ENCODE results near the gene RGS7. TPM values are rescaled to one million over a fixed set of nuclear protein-coding genes. Genes with fewer than 3 reads are reported as not detected.
"Not testable (repeated sequence)": the region's sequence is repeated elsewhere in the genome, so short reads cannot be mapped to it uniquely, and the experiment has no call there.

Gene RGS7
- total RNA-seq, 2 experiments from 2014 or later, result not detected

- Histone ChIP-seq H3K9me2 (ENCODE audit: insufficient read depth, low read length) (no peaks in the 10 kb centered on the region), H3K4me1 (ENCODE audit: insufficient read depth, low read length, poor library complexity, severe bottlenecking) (no peaks in the 10 kb centered on the region), H4K20me1 (ENCODE audit: insufficient read depth, low read length) (no peaks in the 10 kb centered on the region), H3K27ac (ENCODE audit: low read depth, low read length, poor library complexity, severe bottlenecking) (no peak overlapping the region), H3K9me3 (ENCODE audit: low read length) (no peaks in the 10 kb centered on the region), H3K79me2 (ENCODE audit: insufficient read depth, low read depth, low read length) (no peaks in the 10 kb centered on the region), H3K4me3 (ENCODE audit: low read depth, low read length, poor library complexity, severe bottlenecking) (no peak overlapping the region), H3K36me3 (ENCODE audit: insufficient read depth, low read length) (no peaks in the 10 kb centered on the region), H2AFZ (ENCODE audit: low read length) (no peak overlapping the region), H3K4me2 (ENCODE audit: low read length) (no peak overlapping the region)
- BruUV-seq (replicated peaks), result no TSS peak
- intact Hi-C loops (cut with micrococcal nuclease; ENCODE audit: unreplicated experiment), result no loop called here
- no peak for TF ChIP-seq CTCF (conservative IDR thresholded peaks at IDR 0.05; ENCODE audit: low read length)
- no peak for TF ChIP-seq EZH2phosphoT487 (IDR thresholded peaks at IDR 0.05; ENCODE audit: borderline replicate concordance, low read depth, low read length)
- DNase-seq (ENCODE audit: low spot score), result no peak
- ChIA-PET CTCF (ENCODE audit: unreplicated experiment) (no interaction called here), POLR2A (interaction anchor here (0.5 to 1.1 kb wide), 4 partner anchors 11 to 220 kb away, joined by 3 to 5 read pairs (median 3); no protein-coding TSS in a partner anchor)
These were observed 64.0 kb downstream of the RGS7 start for GRCh38 chr1:241292973-241293372.

GRCh38 chr1:241291548-241291947 lies 65.5 kb downstream of the RGS7 start:
- H2AFZ ChIP-seq (ENCODE audit: low read length); H3K36me3 ChIP-seq (ENCODE audit: insufficient read depth, low read length); DNase-seq (ENCODE audit: low spot score); H3K4me3 ChIP-seq (ENCODE audit: low read depth, low read length, poor library complexity, severe bottlenecking); intact Hi-C loops (cut with micrococcal nuclease; ENCODE audit: unreplicated experiment); H3K27ac ChIP-seq (ENCODE audit: low read depth, low read length, poor library complexity, severe bottlenecking); BruUV-seq (replicated peaks); H3K9me3 ChIP-seq (ENCODE audit: low read length); H4K20me1 ChIP-seq (ENCODE audit: insufficient read depth, low read length); H3K4me1 ChIP-seq (ENCODE audit: insufficient read depth, low read length, poor library complexity, severe bottlenecking); H3K4me2 ChIP-seq (ENCODE audit: low read length); H3K9me2 ChIP-seq (ENCODE audit: insufficient read depth, low read length); CTCF ChIA-PET (ENCODE audit: unreplicated experiment); H3K79me2 ChIP-seq (ENCODE audit: insufficient read depth, low read depth, low read length): not testable (repeated sequence)
- POLR2A ChIA-PET, result interaction anchor here (0.6 to 1.0 kb wide), 2 partner anchors 12 to 22 kb away, joined by 3 read pairs; no protein-coding TSS in a partner anchor

- no peaks in the 10 kb centered on the region for H3K9me3 ChIP-seq (ENCODE audit: low read length)
- ChIA-PET CTCF (ENCODE audit: unreplicated experiment) (no interaction called here), POLR2A (no interaction called here)
- H3K36me3 ChIP-seq (ENCODE audit: insufficient read depth, low read length), result no peaks in the 10 kb centered on the region
- H3K4me1 ChIP-seq (ENCODE audit: insufficient read depth, low read length, poor library complexity, severe bottlenecking), result no peaks in the 10 kb centered on the region
- no peaks in the 10 kb centered on the region for H3K9me2 ChIP-seq (ENCODE audit: insufficient read depth, low read length)
- BruUV-seq (replicated peaks), result no TSS peak
- H4K20me1 ChIP-seq (ENCODE audit: insufficient read depth, low read length), result no peaks in the 10 kb centered on the region
- no peak for TF ChIP-seq EZH2phosphoT487 (IDR thresholded peaks at IDR 0.05; ENCODE audit: borderline replicate concordance, low read depth, low read length)
- TF ChIP-seq CTCF (conservative IDR thresholded peaks at IDR 0.05; ENCODE audit: low read length), result no peak
- H2AFZ ChIP-seq (ENCODE audit: low read length), result no peak overlapping the region
- H3K4me2 ChIP-seq (ENCODE audit: low read length), result no peak overlapping the region
- no peak overlapping the region for H3K4me3 ChIP-seq (ENCODE audit: low read depth, low read length, poor library complexity, severe bottlenecking)
- no peak overlapping the region for H3K27ac ChIP-seq (ENCODE audit: low read depth, low read length, poor library complexity, severe bottlenecking)
- no peaks in the 10 kb centered on the region for H3K79me2 ChIP-seq (ENCODE audit: insufficient read depth, low read depth, low read length)
- intact Hi-C loops (cut with micrococcal nuclease; ENCODE audit: unreplicated experiment), result no loop called here
- DNase-seq (ENCODE audit: low spot score), result no peak
These were observed 70.5 kb downstream of the RGS7 start for GRCh38 chr1:241286486-241286885.
